GM18520 (cell line): ENCODE measurements around the gene IGSF11.
A peak's percentile ranks its signal among the peaks of the same experiment; 100 is the strongest.
"Not testable (repeated sequence)": the region's sequence is repeated elsewhere in the genome, so short reads cannot be mapped to it uniquely, and the experiment has no call there.

ENCODE experiments used
- ATAC-seq: cut with Tn5 transposase; IDR thresholded peaks from one replicate; pipeline ENCODE4 v1.9.1; 2021; ENCODE audit not compliant: unreplicated experiment

Gene IGSF11, protein sequence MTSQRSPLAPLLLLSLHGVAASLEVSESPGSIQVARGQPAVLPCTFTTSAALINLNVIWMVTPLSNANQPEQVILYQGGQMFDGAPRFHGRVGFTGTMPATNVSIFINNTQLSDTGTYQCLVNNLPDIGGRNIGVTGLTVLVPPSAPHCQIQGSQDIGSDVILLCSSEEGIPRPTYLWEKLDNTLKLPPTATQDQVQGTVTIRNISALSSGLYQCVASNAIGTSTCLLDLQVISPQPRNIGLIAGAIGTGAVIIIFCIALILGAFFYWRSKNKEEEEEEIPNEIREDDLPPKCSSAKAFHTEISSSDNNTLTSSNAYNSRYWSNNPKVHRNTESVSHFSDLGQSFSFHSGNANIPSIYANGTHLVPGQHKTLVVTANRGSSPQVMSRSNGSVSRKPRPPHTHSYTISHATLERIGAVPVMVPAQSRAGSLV

GRCh38 chr3:119034256-119035013 lies at the start of gene IGSF11:
TSS of gene IGSF11 (minus strand) at chr3:119034846. CDS start at chr3:119034582, 264 bp downstream.
- peak; percentile 87 for ATAC-seq

DNA sequence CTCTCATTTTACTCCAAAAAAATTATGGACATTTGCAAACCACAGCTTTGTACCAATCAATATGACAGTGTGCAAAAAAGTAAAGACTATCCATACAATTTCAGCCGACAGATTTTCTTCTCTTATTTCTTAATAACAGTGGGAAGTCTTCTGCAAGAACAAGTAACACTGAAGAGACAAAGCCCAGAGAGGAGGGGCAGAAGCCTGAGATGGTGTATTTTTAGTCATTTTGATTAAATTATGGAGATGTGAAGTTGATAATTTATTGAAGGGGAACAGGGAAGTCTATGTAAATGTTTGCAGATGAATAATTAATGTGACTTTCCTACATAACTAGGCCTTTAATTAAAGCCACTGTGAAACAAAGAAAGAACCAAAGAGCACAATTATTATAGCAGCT lies 45.7 kb upstream of the IGSF11 start:
- no peak for ATAC-seq

DNA sequence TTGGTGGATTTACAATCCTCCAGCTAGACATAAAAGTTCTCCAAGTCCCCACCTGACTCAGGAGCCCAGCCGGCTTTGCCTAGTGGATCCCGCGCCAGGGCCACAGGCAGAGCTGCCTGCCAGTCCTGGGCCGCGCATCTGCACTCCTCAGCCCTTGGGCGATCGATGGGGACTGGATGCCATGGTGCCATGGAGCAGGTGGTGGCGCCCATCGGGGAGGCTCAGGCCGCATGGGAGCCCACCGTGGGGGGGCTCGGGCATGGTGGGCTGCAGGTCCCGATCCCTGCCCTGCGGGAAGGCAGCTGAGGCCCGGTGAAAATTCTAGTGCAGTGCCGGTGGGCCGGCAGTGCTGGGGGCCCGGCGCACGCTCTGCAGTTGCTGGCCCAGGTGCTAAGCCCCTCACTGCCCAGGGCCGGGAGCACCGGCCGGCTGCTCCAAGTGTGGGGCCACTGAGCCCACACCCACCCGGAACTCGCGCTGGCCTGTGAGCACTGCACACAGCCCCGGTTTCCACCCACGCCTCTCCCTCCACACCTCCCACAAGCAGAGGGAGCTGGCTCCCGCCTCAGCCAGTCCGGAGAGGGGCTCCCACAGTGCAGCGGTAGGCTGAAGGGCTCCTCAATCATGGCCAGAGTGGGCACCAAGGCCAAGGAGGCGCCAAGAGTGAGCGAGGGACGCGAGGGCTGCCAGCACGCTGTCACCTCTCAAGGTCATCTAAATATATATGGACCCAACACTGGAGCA lies 38.8 kb upstream of the IGSF11 start:
- no peak for ATAC-seq

GRCh38 chr3:119072451-119072850 lies 37.8 kb upstream of the IGSF11 start:
- not testable (repeated sequence) for ATAC-seq

- no peak for ATAC-seq
Observed at GRCh38 chr3:119069725-119070124, 35.1 kb upstream of the IGSF11 start.

DNA sequence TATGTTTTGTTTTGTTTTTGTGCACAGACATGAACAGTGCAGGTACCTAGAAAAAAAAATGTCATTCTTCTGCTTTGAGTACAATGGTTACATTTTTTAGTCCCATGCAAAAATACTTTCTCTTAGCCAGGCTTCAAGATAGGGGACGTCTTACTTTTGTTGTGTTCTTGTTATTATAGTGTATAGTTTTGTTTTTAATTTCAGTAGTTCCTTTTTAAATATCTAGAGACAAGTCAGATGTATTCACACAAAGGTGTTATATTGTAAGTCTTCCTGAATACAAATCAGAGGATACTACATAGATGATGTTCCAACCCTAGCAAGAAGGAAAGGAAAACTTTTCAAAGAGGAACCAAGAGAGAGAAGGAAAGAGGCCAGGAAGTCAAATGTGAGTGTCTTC lies 28.8 kb upstream of the IGSF11 start:
- no peak for ATAC-seq

DNA sequence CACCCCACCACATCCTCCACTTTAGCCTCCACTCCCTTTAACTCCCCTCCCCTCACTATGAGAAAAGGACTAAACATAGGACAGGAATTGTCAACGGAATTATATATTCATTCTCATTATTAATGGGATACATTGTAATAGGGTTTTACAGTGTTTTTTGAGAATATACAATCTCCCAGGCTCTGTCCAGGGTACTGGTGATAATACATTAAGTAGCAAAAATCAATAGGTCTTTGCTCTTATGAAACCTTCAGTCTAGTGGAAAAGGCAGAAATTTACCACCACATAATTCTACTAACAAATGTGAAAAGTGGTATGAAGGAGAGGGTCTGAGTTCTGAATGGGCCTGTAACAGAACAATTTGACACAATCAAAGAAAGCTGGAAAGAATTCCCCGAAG lies 28.2 kb upstream of the IGSF11 start:
- no peak for ATAC-seq

GRCh38 chr3:119044593-119044992 lies 9.9 kb upstream of the IGSF11 start:
- no peak for ATAC-seq

GRCh38 chr3:119042162-119042561 lies 7.5 kb upstream of the IGSF11 start:
- no peak for ATAC-seq

DNA sequence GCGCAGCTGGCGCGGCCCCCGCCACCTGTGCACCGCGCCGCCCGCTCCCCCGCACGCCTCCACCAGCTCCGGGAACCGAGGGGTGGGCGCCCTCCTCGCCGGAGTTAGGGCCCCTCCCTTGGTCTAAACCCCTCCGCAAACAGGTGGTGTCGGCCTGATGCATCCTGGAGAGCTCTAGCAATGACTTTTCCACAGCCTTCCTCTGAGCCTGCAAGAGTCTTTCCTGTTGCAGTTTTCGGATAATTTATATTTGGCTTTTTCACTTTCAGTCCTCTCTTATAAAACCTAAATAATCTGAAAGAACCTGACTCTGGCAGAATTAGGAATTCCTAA lies 334 bp upstream of the IGSF11 start:
- ATAC-seq, result no peak

DNA sequence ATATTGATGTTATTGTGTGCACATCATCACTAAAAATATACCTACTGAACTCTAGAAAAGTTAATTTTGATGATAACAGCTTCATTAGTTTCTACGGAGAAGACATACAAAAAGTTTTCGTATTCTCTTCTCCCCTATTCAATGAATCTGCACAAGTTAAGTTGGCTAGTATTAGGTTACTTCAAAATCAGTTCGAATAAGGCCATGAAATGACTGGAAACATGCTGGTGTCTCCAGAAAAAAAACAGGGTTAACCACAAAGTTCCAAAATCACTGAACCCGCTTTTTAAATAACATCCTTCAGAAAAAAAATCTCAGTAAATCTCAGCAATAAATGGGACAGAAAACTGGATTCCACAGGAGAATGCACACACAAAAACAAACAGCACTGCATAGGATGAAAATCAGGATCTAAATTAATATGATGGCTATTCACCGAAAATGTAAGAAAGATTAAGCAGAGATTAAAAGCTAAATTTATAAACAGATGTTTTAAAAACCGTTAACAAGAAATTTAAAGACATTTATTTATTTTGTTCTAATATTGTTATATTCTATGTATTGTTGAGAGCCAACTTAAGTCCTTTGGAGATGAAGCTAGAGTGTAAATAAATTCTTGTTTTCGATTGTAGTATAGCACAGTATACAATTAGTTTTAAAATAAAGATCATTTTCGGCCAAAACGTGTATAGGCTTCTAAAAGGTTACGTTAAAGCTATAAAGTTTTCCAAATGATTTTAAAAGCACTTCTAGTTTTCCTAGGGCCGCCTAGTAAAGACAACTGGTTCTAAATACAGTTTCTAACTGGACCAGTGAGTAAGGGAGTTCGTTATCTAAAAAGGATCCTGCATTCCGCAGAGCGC lies 1.0 kb downstream of the IGSF11 start:
- ATAC-seq, result no peak

DNA sequence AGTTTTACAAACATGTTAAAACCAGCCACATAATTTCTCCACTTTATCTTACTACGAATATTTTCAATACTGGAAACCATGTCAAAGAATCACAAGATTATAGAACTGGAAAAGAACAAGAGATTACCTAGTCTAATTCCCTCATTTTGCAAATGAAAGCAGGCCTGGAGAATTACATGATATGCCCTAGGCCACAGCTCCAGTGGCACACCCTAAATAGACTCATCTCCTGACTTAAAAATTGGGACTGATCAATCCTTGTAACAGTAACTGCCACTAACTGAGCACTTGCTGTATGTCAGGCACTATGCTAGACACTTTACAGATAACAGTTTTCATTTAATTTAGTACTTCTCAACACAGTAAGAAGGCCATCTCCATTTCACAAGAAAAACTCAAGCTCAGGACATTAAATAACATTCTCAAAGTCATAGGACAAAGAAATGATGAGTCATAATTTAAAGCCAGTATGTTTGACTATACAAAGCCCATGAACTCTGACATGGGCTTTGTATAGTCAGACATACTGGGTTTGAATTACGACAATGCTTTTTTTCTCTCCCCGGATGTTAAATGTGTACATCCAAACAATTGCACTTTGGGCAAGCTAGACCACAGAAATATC lies 9.4 kb downstream of the IGSF11 start:
- no peak for ATAC-seq

- ATAC-seq, result no peak
Observed at GRCh38 chr3:119019767-119020518, 14.7 kb downstream of the IGSF11 start.

DNA sequence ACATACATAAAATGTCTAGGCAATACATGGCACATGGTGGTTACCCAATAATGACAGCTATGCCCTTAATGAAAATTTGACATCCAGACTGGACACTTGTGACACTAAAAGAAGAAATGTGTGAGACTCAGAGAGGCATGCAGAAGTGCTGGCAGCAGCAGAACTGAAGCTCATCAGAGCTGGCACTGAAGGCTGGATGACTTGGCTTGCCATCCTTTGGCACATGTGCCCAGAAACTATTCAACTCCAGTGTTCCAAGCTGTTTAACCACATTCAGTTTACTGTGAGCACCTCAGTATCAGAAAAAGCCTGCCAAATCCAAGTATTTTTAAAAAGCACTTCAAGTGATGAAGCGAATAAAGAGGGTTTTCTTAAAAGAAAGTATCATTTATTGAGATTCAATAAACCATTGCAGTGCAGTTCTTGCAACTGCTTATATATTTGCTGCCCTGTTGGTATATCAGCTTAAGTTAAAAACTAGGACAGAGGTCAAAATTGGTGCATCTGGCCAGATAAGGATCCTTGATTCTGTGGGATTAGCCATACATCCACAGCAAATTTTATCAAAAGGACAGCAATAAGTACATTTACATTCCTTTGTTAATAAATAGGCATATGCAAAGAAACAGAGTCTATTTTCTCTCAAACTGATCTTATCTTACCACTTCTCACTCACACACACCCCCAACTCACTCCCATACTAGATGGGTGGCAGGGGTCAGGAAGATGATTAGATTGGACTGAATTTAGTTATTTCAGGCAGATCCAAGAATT lies 15.8 kb downstream of the IGSF11 start:
- ATAC-seq, result no peak

- no peak for ATAC-seq
Observed at GRCh38 chr3:119015942-119016341, 18.7 kb downstream of the IGSF11 start.

DNA sequence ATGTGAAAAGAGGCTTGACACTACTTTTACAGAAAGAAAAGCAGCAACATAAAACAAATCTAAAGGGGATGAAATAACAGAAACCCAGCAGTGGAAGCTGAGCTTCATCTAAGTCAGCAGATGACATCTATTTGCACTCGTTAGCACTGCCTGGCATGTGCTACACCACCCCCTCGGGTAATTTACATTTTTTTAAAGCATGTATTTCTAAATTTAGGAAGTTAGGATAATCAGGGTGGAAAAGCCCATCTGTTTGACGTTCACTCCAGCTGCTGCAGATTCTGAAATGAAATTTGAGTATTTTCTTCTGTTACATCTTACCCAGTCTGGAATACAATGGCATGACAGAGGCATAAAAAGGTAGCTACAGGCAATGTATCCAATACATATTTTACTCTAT lies 20.7 kb downstream of the IGSF11 start:
- no peak for ATAC-seq

- ATAC-seq, result no peak
Observed at GRCh38 chr3:119011528-119011927, 23.1 kb downstream of the IGSF11 start.

GRCh38 chr3:118997190-118997589 lies 37.5 kb downstream of the IGSF11 start:
- no peak for ATAC-seq

DNA sequence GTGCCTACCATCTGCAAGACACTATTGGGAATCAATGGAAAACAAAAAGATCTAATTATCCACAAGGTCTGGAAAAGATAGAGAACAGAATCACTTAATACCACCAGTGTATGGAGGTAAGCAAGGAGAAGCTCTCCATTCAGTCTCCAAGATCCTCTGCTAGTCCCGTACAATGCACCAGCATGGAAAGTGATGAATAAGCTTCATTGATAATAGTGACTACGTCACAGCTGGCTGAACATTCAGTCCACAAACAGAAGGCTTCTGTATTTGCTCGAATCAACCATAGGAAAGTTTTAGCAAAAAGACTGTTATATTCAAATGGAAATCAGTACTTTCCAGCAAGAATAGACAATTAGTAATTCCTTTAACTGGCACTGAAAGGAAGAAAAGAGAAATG lies 42.9 kb downstream of the IGSF11 start:
- ATAC-seq, result no peak
